Measurements from ENCODE around the gene DLGAP1.

DLGAP1 gene

GRCh38 chr18:3449512-3450011 lies 1005.5 kb downstream of the DLGAP1 start:
- peak; percentile 54 to 72 for DNase-seq (ENCODE audit: low read depth in 1 of 2, low spot score in 1 of 2)

- peak; percentile 21 to 55 for DNase-seq (ENCODE audit: low read depth in 1 of 2, low spot score in 1 of 2)
Observed at GRCh38 chr18:3448838-3449511, 1006.1 kb downstream of the DLGAP1 start.

GRCh38 chr18:3447895-3448837 lies 1006.9 kb downstream of the DLGAP1 start:
- peak; percentile 57 to 72 for DNase-seq (ENCODE audit: low read depth in 1 of 2, low spot score in 1 of 2)

GRCh38 chr18:3447068-3447894 lies 1007.8 kb downstream of the DLGAP1 start:
- peak in 1 of 2 donors; percentile 13 for DNase-seq (ENCODE audit: low read depth in 1 of 2, low spot score in 1 of 2)

Measured in activated CD4-positive, alpha-beta T cell treated with anti-CD3 and anti-CD28 coated beads, Interleukin-2, amount 50 U/mL, for 24 hours (primary cell).